Measurements from ENCODE around the gene GPAT2. TPM values are rescaled to one million over a fixed set of nuclear protein-coding genes. Genes with fewer than 3 reads are reported as not detected.

The GPAT2 gene
- total RNA-seq, 1 donor from 2014 or later, result 6.7 TPM

Other genes starting within 250 kb of the GPAT2 start
- gene ANKRD36C, start 43.1 kb downstream of the GPAT2 start, total RNA-seq, result 35.7 TPM
- 1.1 TPM for gene ADRA2B, start 81.7 kb upstream of the GPAT2 start, total RNA-seq
- not detected for gene ASTL, start 103.6 kb upstream of the GPAT2 start, total RNA-seq
- gene DUSP2, start 110.5 kb upstream of the GPAT2 start, total RNA-seq, result 2.6 TPM
- 95.0 TPM for gene STARD7, start 173.9 kb upstream of the GPAT2 start, total RNA-seq
- gene TMEM127, start 231.1 kb upstream of the GPAT2 start, total RNA-seq, result 52.6 TPM
- 79.4 TPM for gene CIAO1, start 231.3 kb upstream of the GPAT2 start, total RNA-seq

Measured in ureter (tissue), 1 donor.